Loucy (cell line): ENCODE measurements around the gene BANF1.

Experiments
- EZH2phosphoT487 ChIP-seq: fragments of 200-600 bp; IDR thresholded peaks from 2 replicates; pipeline ENCODE4 v1.6.1; 2018; ENCODE audit warnings: antibody characterized with exemption, mild to moderate bottlenecking, moderate library complexity, borderline replicate concordance
- TF ChIP-seq, protein P1 (sequence below): fragments of 200-600 bp; sonication (generic); conservative IDR thresholded peaks from 2 replicates; pipeline ENCODE4 v1.5.1; 2014; ENCODE audit warnings: mild to moderate bottlenecking, antibody characterized with exemption, low read length

DNA sequence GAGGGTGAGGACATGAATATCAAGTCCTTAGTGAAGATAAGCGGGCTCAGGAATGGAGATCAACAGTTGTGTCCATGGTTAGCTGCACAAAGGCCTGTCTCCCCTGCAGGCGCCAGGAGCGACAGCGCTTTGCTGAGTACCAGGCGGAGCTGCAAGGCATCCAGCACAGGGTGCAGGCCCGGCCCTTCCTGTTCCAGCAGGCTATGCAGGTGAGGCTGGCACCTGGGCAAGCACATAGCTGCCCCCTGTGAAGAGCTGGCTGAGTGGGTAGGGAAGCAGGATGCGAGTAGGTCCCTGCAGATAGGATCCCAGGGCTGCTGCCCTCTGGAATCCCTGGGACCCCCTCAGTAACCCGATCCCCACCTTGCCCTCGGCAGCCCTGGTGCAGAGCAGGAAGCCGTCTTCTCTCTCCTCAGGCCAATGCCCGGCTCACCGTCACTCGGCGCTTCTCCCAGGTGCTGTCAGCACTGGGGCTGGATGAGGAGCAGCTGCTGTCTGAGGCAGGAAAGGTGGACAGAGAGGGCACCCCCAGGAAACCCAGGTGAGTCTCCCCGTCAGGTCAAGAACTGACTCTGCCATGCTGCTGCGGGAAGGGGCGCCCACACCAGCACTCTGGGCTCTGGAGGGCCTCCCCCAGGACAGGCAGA lies 43.4 kb upstream of the BANF1 start:
- TF ChIP-seq, protein P1, sequence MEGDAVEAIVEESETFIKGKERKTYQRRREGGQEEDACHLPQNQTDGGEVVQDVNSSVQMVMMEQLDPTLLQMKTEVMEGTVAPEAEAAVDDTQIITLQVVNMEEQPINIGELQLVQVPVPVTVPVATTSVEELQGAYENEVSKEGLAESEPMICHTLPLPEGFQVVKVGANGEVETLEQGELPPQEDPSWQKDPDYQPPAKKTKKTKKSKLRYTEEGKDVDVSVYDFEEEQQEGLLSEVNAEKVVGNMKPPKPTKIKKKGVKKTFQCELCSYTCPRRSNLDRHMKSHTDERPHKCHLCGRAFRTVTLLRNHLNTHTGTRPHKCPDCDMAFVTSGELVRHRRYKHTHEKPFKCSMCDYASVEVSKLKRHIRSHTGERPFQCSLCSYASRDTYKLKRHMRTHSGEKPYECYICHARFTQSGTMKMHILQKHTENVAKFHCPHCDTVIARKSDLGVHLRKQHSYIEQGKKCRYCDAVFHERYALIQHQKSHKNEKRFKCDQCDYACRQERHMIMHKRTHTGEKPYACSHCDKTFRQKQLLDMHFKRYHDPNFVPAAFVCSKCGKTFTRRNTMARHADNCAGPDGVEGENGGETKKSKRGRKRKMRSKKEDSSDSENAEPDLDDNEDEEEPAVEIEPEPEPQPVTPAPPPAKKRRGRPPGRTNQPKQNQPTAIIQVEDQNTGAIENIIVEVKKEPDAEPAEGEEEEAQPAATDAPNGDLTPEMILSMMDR, result no peak
- no peak for TF ChIP-seq EZH2phosphoT487
